ENCODE measurements around the gene THAP3.
"Not testable (repeated sequence)": the region's sequence is repeated elsewhere in the genome, so short reads cannot be mapped to it uniquely, and the experiment has no call there.

GRCh38 chr1:6662468-6662867 lies 37.8 kb downstream of the THAP3 start:
- not testable (repeated sequence) for TF ChIP-seq CTCF (conservative IDR thresholded peaks at IDR 0.05; ENCODE audit: low read length); EZH2phosphoT487 (IDR thresholded peaks at IDR 0.05; ENCODE audit: borderline replicate concordance)
